GM23338 (cell line): Measurements from ENCODE around the gene DHRS12.

ENCODE experiments used
- CREB1 ChIP-seq: fragments of 250-450 bp; sonication (Bioruptor Pico); IDR thresholded peaks from 2 replicates; pipeline ENCODE4 v1.5.0; 2020; ENCODE audit warnings: low read depth, mild to moderate bottlenecking, moderate library complexity
- CTCF ChIP-seq, 2 experiments: fragments of 200-600 bp in 1 of 2; sonication (generic) in 1 of 2; conservative IDR thresholded peaks; 2 replicates each; pipeline versions ENCODE4 v1.5.1 to v1.6.1; 2016 to 2017; ENCODE audit warnings: antibody characterized with exemption in 2 of 2, low read depth in 2 of 2, mild to moderate bottlenecking in 2 of 2, moderate library complexity in 1 of 2
- ETS1 ChIP-seq: IDR thresholded peaks from 2 replicates; pipeline ENCODE4 v1.6.1; 2016; ENCODE audit warnings: antibody characterized with exemption
- EZH2 ChIP-seq: fragments of 200-600 bp; sonication (generic); IDR thresholded peaks from one replicate; pipeline ENCODE4 v1.8.0; 2017; ENCODE audit warnings: antibody characterized with exemption, mild to moderate bottlenecking, low read depth; ENCODE audit not compliant: unreplicated experiment
- EZH2phosphoT487 ChIP-seq: fragments of 200-600 bp; sonication (generic); IDR thresholded peaks from one replicate; pipeline ENCODE4 v1.8.1; 2018; ENCODE audit warnings: antibody characterized with exemption; ENCODE audit not compliant: unreplicated experiment
- JUNB ChIP-seq: IDR thresholded peaks from one replicate; pipeline ENCODE4 v1.6.1; 2016; ENCODE audit warnings: antibody characterized with exemption; ENCODE audit not compliant: unreplicated experiment
- NANOG ChIP-seq: IDR thresholded peaks from 2 replicates; pipeline ENCODE4 v1.6.1; 2016; ENCODE audit warnings: antibody characterized with exemption, borderline replicate concordance
- POLR2AphosphoS5 ChIP-seq: IDR thresholded peaks from 2 replicates; pipeline ENCODE4 v1.6.1; 2016; ENCODE audit warnings: antibody characterized with exemption, low read depth
- STAT1 ChIP-seq: IDR thresholded peaks from one replicate; pipeline ENCODE4 v1.6.1; 2016; ENCODE audit warnings: antibody characterized with exemption; ENCODE audit not compliant: unreplicated experiment
- ZNF331 ChIP-seq: fragments of 250-450 bp; sonication (Bioruptor Pico); IDR thresholded peaks from 2 replicates; pipeline ENCODE4 v1.5.0; 2020; ENCODE audit warnings: low read depth, mild to moderate bottlenecking, moderate library complexity
- TF ChIP-seq, protein P1 (sequence below): IDR thresholded peaks from one replicate; pipeline ENCODE4 v1.6.1; 2018; ENCODE audit warnings: antibody characterized with exemption; ENCODE audit not compliant: unreplicated experiment
- TF ChIP-seq, protein P2 (sequence below): fragments of 250-450 bp; sonication (Bioruptor Pico); IDR thresholded peaks from 2 replicates; pipeline ENCODE4 v1.5.0; 2020; ENCODE audit warnings: mild to moderate bottlenecking, moderate library complexity

DNA sequence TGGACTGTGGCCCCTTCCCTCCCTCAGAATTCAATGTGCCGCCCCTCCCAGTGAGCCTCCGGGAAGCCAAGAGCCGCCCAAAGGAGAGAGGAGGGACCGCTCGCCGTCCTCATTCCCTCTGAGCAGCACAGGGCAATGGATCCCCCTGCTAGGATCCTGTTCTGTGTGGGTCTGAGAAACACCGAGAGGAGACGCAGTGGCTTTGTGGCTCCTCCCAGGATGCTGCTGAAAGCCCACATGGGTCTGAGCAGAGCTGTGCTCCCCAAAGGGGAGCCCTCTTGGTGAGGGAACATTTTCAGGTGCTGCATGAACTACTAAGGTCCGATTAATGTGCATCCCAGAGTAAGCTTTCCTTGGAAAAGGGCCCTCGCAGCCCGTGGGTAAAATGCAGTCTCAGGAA lies 30.4 kb downstream of the DHRS12 start:
- TF ChIP-seq CTCF (conservative IDR thresholded peaks at IDR 0.05; ENCODE audit: low read depth in 2 of 2): no peak
- no peak for TF ChIP-seq EZH2
- no peak for TF ChIP-seq EZH2phosphoT487
- TF ChIP-seq, protein P1, sequence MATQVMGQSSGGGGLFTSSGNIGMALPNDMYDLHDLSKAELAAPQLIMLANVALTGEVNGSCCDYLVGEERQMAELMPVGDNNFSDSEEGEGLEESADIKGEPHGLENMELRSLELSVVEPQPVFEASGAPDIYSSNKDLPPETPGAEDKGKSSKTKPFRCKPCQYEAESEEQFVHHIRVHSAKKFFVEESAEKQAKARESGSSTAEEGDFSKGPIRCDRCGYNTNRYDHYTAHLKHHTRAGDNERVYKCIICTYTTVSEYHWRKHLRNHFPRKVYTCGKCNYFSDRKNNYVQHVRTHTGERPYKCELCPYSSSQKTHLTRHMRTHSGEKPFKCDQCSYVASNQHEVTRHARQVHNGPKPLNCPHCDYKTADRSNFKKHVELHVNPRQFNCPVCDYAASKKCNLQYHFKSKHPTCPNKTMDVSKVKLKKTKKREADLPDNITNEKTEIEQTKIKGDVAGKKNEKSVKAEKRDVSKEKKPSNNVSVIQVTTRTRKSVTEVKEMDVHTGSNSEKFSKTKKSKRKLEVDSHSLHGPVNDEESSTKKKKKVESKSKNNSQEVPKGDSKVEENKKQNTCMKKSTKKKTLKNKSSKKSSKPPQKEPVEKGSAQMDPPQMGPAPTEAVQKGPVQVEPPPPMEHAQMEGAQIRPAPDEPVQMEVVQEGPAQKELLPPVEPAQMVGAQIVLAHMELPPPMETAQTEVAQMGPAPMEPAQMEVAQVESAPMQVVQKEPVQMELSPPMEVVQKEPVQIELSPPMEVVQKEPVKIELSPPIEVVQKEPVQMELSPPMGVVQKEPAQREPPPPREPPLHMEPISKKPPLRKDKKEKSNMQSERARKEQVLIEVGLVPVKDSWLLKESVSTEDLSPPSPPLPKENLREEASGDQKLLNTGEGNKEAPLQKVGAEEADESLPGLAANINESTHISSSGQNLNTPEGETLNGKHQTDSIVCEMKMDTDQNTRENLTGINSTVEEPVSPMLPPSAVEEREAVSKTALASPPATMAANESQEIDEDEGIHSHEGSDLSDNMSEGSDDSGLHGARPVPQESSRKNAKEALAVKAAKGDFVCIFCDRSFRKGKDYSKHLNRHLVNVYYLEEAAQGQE: no peak
- TF ChIP-seq, protein P2, sequence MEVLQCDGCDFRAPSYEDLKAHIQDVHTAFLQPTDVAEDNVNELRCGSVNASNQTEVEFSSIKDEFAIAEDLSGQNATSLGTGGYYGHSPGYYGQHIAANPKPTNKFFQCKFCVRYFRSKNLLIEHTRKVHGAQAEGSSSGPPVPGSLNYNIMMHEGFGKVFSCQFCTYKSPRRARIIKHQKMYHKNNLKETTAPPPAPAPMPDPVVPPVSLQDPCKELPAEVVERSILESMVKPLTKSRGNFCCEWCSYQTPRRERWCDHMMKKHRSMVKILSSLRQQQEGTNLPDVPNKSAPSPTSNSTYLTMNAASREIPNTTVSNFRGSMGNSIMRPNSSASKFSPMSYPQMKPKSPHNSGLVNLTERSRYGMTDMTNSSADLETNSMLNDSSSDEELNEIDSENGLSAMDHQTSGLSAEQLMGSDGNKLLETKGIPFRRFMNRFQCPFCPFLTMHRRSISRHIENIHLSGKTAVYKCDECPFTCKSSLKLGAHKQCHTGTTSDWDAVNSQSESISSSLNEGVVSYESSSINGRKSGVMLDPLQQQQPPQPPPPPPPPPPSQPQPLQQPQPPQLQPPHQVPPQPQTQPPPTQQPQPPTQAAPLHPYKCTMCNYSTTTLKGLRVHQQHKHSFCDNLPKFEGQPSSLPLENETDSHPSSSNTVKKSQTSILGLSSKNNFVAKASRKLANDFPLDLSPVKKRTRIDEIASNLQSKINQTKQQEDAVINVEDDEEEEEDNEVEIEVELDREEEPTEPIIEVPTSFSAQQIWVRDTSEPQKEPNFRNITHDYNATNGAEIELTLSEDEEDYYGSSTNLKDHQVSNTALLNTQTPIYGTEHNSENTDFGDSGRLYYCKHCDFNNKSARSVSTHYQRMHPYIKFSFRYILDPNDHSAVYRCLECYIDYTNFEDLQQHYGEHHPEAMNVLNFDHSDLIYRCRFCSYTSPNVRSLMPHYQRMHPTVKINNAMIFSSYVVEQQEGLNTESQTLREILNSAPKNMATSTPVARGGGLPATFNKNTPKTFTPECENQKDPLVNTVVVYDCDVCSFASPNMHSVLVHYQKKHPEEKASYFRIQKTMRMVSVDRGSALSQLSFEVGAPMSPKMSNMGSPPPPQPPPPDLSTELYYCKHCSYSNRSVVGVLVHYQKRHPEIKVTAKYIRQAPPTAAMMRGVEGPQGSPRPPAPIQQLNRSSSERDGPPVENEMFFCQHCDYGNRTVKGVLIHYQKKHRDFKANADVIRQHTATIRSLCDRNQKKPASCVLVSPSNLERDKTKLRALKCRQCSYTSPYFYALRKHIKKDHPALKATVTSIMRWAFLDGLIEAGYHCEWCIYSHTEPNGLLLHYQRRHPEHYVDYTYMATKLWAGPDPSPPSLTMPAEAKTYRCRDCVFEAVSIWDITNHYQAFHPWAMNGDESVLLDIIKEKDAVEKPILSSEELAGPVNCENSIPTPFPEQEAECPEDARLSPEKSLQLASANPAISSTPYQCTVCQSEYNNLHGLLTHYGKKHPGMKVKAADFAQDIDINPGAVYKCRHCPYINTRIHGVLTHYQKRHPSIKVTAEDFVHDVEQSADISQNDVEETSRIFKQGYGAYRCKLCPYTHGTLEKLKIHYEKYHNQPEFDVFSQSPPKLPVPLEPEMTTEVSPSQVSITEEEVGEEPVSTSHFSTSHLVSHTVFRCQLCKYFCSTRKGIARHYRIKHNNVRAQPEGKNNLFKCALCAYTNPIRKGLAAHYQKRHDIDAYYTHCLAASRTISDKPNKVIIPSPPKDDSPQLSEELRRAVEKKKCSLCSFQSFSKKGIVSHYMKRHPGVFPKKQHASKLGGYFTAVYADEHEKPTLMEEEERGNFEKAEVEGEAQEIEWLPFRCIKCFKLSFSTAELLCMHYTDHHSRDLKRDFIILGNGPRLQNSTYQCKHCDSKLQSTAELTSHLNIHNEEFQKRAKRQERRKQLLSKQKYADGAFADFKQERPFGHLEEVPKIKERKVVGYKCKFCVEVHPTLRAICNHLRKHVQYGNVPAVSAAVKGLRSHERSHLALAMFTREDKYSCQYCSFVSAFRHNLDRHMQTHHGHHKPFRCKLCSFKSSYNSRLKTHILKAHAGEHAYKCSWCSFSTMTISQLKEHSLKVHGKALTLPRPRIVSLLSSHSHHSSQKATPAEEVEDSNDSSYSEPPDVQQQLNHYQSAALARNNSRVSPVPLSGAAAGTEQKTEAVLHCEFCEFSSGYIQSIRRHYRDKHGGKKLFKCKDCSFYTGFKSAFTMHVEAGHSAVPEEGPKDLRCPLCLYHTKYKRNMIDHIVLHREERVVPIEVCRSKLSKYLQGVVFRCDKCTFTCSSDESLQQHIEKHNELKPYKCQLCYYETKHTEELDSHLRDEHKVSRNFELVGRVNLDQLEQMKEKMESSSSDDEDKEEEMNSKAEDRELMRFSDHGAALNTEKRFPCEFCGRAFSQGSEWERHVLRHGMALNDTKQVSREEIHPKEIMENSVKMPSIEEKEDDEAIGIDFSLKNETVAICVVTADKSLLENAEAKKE (CRISPR knock-in tag): no peak
- no peak for TF ChIP-seq POLR2AphosphoS5
- TF ChIP-seq JUNB: no peak
- TF ChIP-seq STAT1: no peak
- no peak for TF ChIP-seq ETS1
- TF ChIP-seq CREB1 (CRISPR knock-in tag): no peak
- TF ChIP-seq NANOG: no peak
- TF ChIP-seq ZNF331 (CRISPR knock-in tag): no peak
